Measurements from ENCODE around the gene UBLCP1.
"Not testable (repeated sequence)": the region's sequence is repeated elsewhere in the genome, so short reads cannot be mapped to it uniquely, and the experiment has no call there.

Gene UBLCP1, protein sequence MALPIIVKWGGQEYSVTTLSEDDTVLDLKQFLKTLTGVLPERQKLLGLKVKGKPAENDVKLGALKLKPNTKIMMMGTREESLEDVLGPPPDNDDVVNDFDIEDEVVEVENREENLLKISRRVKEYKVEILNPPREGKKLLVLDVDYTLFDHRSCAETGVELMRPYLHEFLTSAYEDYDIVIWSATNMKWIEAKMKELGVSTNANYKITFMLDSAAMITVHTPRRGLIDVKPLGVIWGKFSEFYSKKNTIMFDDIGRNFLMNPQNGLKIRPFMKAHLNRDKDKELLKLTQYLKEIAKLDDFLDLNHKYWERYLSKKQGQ

DNA sequence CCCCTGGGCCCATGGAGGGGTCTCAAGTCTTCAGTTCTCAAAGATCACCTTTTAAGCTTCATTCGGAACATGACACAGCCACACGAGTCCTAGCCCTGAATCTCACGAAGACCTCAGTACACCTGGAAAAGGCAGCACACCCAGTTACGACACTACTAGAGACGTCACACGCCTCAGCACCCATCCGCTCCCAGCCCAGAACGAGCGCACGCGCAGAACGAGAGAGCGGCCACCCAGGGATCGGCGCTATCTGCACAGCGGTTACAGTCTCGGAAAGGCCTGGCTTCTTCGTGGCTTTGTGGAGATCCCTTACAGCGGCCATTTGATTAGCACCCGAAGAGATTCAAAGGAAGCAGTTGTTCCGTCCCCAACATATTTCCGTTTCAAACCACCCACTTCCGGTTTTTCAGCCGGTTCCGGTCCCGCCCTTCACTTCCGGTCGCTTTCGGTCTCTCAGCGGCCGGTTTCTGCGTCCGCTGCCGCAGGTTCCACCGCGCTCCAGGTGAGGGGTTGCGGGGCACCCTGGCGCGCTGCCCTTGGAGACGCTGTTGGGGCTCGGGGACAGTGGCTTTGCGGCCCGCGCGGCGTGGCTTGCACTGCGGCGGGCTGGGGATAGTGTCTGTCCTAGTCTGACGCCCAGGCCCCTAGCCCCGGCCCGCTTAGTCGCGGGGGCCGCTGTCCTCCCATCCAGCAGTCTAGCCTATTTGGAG lies at the start of gene UBLCP1:
Gene UBLCP1 (plus strand): TSS at position 432 of the 710 bp plus-strand sequence. CDS start 5,626 bp downstream, outside the sequence.
- peak; percentile 48 for DNase-seq

DNA sequence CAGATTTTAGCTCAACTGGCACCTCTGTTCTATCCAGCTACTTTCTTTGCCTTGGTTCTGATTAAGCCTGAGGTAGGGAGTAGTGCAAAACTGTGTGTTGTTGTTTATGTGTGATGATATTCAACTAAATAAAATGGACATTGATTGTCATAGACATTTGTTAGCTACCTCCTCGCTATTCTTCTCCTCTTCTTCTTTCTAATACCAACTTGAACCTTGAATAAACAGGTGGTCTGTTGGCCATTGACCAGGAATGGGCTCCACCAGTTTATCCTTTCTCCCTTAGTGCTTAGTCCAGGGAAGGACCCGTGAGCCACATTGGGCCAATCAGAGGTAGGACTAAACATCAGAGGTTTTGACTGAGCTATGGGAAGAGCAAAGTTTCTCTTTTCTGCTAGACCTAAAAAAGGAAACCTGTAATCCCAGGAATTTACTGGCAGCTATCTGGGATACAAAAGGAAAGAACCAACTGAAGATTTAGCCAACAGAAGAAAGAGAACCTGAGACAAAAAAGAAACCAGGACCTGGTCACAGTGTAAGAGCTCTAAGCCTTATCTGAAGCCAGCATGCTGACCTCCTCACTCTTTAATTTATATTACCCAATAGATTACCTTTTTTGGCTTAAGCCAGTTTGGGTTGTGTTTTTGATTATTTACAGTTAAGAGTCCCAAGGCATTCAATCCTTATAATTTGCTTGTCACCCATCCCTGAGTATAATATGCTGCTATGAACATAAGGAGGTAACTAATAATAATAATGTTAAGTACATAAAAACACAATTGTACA lies 48.4 kb upstream of the UBLCP1 start:
- no peak for DNase-seq

DNA sequence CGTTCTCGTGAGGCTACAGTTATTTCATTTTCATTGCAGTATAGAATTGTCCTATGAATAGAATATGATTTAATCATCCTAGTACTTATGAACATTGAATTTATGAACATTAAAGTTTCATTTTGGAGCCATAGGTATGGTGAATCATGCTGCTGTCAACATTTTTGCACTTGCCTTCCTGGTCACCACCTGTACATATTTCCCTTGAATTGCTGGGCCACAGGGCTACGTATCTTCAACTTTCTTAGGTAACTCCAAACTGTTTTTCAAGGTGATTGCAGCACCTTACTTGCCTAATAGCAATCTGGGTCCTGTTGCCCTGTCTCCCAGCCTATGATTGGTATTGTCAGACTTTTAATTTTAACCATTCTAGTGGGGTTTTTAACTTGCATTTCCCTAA lies 47.2 kb upstream of the UBLCP1 start:
- no peak for DNase-seq

DNA sequence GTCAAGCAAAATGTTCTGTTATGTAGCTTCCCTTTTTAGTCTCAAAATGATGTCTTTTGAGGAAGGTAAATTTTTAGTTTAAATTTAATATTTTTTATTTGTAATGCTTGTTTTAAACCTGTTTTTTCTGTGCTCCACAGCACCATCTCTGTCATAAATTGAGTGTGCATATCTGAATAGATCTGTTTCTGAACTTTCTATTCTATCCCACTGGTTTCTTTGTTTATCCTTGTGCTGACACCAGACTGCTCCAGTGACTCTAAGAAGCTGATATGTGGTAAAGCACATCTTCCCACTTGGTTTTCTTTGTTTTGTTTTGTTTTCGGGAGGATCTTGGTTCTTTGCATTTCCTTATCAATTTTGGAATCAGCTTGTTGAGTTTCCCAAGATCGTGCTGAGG lies 46.6 kb upstream of the UBLCP1 start:
- DNase-seq: no peak

DNA sequence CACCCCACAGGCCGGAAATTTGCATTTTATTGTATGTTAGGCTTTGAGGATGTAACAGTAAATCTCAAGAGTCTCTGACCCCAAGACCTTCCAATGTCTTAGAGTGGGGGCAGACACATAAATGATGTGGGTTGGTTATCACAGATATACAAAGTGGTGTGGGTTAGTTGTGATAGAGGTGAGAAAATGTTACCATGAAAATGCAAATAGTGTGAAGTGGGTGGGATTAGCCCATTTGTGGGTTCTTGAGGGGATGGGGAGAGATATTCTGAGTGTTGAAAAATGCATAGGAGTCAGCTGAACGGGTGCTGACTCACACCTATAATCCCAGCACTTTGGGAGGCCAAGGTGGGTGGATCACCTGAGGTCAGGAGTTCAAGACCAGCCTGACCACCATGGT lies 45.9 kb upstream of the UBLCP1 start:
- DNase-seq: no peak

DNA sequence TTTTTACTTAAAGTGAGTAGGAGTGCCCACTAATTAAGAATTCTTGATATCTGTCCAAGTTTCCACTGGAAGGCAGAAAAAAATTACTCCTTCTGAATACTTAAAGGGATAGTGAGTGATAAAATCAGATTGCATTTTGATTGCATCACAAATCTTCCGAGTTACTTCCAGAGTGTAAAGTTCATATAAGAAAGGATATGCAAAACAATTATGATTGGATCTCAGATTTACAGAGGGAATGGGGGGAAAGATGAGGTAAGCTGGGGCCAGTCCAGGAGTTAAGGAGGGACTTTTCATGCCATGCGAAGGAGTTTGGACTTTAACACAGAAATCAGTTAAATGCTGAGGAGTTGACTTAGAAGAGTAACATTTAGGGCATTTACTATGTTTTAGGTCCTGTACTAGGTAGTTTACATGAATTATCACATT lies 44.5 kb upstream of the UBLCP1 start:
- no peak for DNase-seq

DNA sequence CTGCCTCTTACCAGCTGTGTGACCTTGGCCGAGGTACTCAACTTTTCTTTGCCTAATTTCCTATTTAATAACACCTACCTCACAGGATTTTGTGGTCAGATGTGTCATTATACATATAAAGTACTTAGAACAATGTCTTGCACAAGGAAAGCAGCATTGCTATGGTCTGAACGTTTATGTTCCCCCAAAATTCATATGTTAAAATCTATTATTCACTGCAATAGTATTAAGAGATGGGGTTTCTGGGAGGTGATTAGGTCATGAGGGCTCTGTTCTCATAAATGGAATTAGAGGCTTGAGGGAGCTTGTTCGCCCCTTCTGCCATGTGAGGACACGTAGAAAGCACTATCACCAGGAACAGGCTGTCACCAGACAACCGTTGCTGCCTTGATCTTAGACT lies 42.9 kb upstream of the UBLCP1 start:
- no peak for DNase-seq

DNA sequence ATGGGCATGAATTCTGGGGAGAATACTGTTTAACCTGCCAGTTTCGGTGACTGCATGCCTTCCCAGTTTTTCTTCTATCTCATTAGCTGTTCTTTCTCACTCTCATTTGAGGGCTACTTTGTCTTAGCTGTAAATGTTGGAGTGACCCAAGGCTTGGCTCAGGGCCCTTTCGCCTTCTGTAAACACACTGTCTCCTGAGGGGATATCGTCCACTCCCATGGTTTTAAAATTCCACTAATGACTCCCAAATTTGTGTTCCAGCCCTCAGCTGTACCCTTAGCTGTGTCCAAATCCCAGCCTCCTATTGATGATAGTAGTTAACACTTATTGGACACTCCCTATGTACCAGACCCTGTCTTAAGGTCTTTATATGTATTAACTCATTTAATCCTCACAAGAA lies 39.6 kb upstream of the UBLCP1 start:
- DNase-seq: no peak

DNA sequence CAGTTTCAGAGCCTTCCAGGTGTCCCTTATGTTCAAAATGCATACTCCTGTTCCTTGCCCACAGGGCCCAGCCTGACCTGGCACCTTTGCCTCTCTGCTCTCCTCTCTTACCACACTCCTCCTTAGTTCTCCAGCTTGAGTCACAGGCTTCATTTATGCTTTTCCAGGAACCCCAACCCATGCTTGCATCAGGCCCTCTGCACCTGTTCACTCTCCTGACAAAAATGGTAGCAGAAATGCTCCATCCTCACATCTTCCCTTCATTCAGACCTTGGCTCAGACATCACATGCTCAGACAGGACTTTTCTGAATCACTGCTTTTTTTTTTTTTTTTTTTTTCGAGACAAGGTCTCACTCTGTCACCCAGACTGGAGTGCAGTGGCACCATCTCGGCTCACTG lies 38.6 kb upstream of the UBLCP1 start:
- DNase-seq: no peak

DNA sequence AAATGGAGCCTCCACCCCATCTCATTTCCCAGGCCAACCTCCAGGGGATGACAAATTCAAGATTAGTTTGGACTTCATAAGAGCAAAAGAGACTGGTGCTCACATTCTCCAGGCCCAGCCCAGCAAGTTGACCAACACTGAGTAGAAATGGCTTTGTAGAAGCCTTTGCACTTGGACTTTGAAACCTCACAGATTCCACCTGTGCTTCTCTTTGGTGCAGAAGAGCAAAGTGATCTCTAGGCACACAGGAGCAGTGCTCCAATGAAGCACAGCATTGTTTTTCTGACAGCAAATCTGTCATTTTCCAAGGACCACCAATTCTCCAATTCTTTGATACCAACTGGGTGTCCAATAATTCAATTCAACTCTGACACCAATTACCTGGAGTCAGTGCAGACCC lies 36.6 kb upstream of the UBLCP1 start:
- DNase-seq: no peak

DNA sequence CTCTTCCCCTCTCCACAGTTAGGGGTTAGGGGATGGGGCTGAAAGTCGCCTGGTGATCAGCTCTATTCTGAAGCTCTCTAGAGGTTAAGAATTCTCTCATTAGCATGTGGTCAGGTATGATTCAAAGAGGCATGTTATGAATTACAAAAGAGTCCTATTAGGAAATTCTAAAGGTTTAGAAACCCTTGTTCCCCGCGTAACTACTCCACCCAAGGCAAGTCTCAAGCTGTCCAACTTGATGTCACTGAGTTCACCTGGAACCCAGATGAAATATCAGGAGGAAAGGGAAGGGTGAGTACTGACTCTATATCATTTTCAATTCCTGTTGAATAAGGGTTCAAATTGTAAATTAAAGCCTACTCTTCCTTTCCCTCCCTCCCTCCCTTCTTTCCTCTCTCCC lies 35.6 kb upstream of the UBLCP1 start:
- DNase-seq: no peak

DNA sequence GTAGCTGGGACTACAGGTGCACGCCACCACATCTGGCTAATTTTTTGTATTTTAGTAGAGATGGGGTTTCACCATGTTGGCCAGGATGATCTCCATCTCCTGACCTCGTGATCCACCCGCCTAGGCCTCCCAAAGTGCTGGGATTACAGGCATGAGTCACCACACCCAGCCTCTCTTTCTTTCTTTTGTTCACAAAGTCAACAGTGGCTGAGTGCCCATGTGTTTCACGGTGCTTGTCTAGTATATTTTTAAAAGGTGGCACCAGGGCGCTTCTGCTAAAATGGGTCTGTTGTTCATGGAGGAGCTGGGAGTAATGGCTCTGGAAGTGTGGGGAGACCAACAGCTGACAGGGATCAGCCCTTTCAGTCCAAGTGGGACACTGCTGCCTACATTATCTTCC lies 35.0 kb upstream of the UBLCP1 start:
- not testable (repeated sequence) for DNase-seq

DNA sequence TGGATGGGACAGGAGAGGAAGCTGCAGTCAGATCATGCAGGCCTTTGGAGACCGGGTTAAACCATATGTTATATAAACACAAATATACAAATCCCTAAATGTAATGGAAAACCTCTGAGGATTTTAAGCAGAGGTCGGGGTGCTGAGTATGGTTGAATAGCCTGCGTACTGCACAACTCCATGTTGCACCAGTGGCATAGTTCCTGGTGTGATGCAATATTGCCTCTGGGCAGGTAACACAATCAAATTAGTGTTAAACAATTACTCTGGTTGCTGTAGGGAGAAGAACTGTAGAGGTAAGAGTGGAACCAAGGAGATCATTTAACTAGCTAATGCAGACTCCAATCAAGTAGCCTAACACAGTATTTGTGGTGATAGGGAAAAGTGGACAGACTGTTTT lies 32.4 kb upstream of the UBLCP1 start:
- no peak for DNase-seq

DNA sequence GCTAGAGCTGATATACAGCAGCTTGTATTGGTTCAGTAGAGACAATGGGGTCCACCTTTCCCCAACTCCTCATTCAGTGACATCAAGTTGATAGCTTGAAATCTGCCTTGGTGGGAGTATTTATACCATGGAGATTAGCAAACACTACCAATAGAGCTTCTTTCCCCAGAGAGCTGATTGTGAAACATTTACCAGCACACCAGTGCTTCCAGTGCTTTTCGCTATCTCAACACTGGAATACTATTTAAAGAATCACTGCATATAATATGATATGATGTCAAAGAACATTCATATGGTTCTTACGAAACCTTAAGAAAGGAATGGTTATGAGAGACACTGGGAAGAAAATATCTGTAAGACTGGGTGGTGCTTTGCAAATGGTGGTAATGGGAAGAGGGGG lies 31.9 kb upstream of the UBLCP1 start:
- DNase-seq: no peak

DNA sequence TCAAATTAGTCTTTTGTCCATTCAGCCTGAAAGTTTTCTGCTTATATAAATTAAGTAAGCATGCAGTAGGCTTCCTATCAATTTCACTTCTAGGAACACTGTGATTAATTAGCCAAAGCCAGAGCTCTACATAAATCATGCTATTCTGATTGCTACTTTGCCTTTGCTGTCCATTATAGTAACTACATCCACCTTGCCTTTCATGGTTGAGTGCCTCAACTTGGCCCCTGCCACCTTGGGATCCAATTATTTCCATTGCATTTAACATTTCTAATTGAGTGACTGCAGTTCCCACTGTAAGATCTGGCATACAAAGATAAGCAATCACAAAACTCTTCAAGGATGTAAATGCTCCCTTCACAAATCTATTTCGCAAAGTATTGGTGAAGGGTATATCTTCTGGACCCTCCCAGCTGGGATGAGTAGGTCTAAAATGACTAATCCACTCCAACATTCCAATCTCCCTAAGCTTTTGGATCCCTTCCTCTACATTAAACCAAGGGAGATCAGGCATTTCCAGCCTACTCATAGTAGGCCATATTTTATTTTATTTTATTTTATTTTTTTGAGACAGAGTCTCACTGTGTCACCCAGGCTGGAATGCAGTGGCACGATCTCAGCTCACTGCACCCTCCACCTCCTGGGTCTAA lies 27.1 kb upstream of the UBLCP1 start:
- not testable (repeated sequence) for DNase-seq

DNA sequence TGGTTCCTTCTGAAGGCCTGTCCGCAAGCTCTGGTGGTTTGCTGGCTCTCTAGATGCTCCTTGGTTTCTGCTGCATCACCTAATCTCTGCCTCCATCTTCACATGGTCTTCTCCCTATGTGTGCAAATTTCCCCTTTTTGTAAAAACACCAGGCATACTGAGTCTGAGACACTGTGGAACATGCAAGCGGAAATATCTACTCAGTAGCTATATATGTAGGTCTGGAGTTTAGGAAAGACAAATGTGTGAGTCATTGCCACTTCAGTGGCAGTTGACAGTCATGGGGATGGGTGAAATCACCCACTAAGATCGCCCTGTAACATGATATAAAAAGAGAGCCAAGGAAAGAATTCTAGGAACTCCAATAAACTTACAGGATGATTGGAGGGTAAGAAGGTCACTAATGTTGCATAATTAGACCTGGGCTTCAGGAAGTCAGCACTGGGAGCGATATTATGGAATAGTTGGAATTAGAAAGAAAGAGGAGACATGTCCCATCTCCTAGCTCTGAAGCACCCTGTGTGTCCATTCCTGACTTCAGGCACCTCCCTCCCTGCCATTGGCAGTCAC lies 22.7 kb upstream of the UBLCP1 start:
- DNase-seq: no peak

DNA sequence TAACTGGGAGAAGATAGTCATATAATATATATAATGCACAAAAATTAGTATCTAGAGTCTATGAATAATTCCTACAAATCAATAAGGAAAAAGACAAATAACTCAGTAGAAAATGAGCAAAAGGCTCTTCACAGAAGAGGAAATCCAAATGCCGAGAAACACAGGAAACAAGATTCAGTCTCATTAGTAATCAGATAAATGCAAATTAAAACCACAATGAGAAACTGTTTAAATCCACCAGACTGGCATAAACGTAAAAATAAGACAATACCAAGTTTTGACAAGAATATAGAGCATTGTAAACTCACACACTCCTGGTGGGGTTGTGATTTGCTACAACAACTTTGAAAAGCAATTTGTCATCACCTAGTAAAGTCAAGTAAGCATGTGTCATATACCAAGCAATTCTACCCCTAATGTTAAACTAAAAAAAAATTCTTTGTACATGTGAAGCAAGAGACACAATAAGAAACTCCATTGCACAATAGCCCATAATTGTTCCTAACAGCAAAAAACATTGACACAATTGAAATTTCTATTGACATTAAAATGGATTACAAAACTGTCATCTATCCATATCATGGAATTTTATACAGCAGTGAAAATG lies 21.0 kb upstream of the UBLCP1 start:
- no peak for DNase-seq

DNA sequence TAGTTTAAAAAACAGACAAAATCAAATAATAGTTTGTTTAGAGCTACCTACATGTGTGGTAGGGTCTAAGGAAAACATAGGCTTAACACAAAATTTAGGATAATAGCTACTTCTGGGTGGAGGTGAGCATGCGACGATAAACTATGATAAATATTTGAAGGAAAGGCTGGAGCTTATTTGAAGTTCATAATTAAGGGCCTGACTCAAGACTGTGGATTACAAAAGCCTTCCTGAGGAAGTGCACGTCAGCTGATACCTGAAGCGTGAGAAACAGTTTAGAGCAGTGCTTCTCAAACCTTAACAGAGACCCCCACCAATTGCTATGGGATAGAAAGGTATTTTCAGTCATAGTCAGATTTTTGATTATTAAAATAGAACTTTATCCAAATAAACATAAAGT lies 20.4 kb upstream of the UBLCP1 start:
- DNase-seq: no peak

DNA sequence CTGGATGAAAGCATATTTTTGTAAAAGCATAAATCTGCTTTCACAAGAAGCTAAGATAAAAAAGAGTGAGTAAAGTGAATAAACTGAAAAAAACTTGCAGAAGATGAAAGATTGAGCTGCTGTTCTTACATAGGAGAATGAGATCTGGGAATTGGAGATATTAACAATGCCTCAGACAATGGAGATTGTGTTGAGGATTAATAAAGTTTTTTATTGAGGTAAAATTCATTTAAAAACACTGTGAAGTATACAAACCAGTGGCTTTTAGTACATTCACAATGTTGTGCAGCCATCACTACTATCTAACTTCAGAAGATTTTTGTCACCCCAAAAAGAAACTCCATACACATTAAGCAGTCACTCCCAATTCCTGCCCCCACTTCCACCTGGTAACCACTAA lies 19.7 kb upstream of the UBLCP1 start:
- DNase-seq: no peak

DNA sequence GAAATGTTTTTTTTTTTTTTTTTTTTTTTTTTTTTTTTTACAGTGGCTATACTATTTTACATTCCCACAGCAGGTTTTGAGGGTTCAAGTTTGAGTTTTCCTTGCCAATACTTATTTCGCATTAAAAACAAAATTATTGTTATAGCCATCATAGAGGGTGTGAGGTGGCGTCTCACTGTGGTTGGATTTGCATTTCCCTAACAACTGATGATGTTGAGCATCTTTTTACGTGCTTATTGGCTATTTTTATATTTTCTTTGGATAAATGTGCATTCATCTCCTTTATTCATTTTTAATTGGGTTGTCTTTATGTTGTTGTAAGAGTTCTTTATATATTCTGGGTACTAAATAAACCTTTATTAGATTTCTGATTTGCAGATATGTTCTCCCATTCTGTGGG lies 18.9 kb upstream of the UBLCP1 start:
- DNase-seq: no peak

DNA sequence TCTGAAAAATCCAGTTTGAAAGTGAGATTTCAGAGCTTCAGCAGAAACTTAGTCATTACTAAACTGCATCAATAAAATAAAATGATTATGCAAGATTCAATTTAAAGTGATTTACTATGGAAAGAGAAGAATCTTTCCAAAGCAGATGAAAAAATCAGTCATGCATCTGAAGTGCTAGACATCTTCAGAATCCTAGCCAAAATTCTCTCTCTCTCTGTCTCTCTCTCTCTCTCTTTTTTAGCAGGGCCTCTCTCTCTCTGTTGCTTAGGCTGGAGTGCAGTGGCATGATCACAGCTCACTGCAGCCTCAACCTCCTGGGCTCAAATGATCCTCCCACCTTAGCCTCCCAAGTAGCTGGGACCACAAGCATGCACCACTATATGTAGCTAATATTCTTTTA lies 18.2 kb upstream of the UBLCP1 start:
- DNase-seq: no peak

DNA sequence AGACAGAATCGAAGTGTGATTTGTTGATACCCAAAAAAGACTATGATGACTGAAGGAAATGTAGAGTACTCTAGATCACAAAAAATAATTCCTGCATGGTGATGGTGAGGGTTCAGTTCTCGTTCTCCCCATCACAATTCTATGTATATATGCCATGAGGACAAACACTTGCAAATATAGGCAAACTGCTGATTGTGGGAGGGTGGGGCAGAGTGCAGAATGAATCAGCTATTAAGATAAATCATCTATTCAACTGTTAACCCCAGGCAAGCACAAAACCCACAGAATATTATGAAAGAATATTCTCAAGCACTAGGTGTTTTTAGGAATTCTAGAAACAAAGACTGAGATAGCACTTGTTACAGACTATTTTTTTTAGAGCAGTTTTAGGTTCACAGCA lies 13.9 kb upstream of the UBLCP1 start:
- no peak for DNase-seq

DNA sequence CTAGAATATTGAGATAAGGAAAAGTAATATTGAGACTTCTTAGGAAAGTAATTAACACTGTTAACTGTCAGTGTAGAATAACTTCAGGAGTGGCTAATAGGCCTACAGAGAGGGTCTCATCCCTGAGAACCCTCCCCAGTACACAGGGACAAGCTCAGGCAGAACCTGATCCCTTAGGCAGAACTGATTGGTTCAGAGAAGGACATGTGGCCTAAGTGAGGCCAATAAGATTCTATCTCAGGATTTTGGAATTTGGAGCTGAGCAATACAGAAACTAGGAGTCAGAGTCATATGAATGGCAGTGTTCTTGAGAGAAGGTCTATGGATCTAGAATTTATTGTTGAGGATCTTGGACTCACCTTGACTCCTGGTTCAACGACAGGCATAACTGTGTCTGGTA lies 10.9 kb upstream of the UBLCP1 start:
- DNase-seq: no peak

Data from GOT3 (cell line).